Jurkat, Clone E6-1 (cell line): ENCODE data around the gene CCDC183.

Experiments used
- DNase-seq: peaks from one replicate; pipeline ENCODE4 v3.0.0-alpha.2; 2011; ENCODE audit warnings: low read depth, low spot score
- H3K4me3 ChIP-seq: 2 replicates; pipeline ENCODE4 v1.5.1; 2011; ENCODE audit warnings: mild to moderate bottlenecking, low read length, control low read depth, moderate library complexity

CCDC183 gene

GRCh38 chr9:136852664-136853595 lies 56.8 kb downstream of the CCDC183 start:
- H3K4me3 ChIP-seq = no peak overlapping the region
- DNase-seq = no peak

DNA sequence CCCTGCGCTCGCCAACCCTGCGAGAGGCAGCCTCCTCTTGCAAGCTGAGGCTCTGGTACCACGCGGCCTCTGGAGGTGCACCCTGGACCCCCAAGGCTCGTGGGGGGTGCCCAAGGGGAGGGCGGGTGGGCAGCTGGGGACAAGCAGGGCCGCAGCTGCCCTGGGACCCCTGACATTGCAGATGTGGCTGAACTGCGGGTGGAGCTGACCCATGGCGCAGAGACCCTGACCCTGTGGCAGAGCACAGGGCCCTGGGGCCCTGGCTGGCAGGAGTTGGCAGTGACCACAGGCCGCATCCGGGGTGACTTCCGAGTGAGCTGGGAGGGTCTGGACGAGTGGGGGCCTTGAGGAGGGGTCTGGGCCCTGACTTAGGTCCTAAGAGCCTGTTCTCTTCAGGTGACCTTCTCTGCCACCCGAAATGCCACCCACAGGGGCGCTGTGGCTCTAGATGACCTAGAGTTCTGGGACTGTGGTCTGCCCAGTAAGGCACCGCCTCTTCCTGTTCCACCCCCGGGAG lies 57.5 kb downstream of the CCDC183 start:
- no peak for DNase-seq
- H3K4me3 ChIP-seq = no peak overlapping the region

GRCh38 chr9:136854113-136854841 lies 58.1 kb downstream of the CCDC183 start:
- H3K4me3 ChIP-seq = no peak overlapping the region
- no peak for DNase-seq

DNA sequence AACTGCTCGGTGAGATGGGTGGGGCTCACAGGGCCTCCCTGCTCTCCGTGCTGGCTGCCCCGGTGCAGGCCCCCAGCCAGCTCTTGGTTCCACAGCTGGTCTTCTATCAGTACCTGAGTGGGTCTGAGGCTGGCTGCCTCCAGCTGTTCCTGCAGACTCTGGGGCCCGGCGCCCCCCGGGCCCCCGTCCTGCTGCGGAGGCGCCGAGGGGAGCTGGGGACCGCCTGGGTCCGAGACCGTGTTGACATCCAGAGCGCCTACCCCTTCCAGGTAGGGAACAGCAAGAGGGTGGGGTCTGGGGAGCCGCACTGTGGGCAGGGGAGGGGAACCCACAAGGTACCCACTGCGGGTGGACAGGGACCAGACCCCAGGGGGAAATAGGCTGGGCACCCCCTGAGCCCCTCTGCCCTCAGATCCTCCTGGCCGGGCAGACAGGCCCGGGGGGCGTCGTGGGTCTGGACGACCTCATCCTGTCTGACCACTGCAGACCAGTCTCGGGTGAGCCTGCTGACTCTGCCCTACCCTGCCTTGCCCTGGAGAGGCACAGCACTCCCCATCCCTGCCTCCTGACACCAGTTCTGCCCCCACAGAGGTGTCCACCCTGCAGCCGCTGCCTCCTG lies 58.8 kb downstream of the CCDC183 start:
- no peak for DNase-seq
- H3K4me3 ChIP-seq = no peak overlapping the region

DNA sequence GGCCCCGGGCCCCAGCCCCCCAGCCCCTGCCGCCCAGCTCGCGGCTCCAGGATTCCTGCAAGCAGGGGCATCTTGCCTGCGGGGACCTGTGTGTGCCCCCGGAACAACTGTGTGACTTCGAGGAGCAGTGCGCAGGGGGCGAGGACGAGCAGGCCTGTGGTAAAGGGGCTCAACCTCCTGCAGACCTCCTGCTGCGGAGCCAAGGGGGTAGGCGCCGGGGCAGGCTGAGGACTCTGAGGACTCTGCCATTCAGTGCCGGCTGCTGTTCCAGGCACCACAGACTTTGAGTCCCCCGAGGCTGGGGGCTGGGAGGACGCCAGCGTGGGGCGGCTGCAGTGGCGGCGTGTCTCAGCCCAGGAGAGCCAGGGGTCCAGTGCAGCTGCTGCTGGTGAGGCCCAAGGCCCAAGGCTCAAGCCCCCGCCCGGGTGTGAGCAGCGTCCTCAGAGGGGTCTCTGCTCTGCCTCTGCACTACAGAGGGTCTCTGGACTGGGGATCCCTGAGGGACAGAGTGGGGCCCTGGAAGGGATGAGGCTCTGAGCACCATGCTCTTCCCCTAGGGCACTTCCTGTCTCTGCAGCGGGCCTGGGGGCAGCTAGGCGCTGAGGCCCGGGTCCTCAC lies 59.4 kb downstream of the CCDC183 start:
- DNase-seq = no peak
- H3K4me3 ChIP-seq = no peak overlapping the region

GRCh38 chr9:136856079-136856476 lies 59.9 kb downstream of the CCDC183 start:
- H3K4me3 ChIP-seq = no peak overlapping the region
- DNase-seq = no peak

- H3K4me3 ChIP-seq = no peak overlapping the region
- no peak for DNase-seq
Measured at GRCh38 chr9:136856541-136857141, 60.5 kb downstream of the CCDC183 start.

DNA sequence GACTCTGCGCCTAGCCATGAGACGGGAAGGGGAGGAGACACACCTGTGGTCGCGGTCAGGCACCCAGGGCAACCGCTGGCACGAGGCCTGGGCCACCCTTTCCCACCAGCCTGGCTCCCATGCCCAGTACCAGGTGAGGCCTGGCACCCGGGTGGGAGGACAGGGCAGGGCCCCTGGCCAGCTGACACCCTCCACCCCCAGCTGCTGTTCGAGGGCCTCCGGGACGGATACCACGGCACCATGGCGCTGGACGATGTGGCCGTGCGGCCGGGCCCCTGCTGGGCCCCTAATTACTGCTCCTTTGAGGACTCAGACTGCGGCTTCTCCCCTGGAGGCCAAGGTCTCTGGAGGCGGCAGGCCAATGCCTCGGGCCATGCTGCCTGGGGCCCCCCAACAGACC lies 61.0 kb downstream of the CCDC183 start:
- no peak overlapping the region for H3K4me3 ChIP-seq
- DNase-seq = no peak
